A549 (cell line): ENCODE measurements around the gene WASF3.

Experiments
- CEBPB ChIP-seq, 2 experiments: fragments of >200 bp in 1 of 2; sonication (Bioruptor Twin) in 1 of 2; formaldehyde crosslinking in 1 of 2; IDR thresholded peaks; 2 replicates each; pipeline ENCODE4 v1.6.1; 2012 to 2016
- CHD2 ChIP-seq: fragments of 150-350 bp; IDR thresholded peaks from 2 replicates; pipeline ENCODE4 v1.6.1; 2014; ENCODE audit warnings: low read length; ENCODE audit not compliant: partially characterized antibody
- CTCF ChIP-seq: fragments of >200 bp; sonication (Bioruptor Twin); formaldehyde crosslinking; IDR thresholded peaks from 3 replicates; pipeline ENCODE4 v1.5.1; 2016
- ELK1 ChIP-seq: fragments of 150-350 bp; IDR thresholded peaks from 2 replicates; pipeline ENCODE4 v1.6.1; 2014; ENCODE audit warnings: low read depth, mild to moderate bottlenecking, low read length
- FOSL2 ChIP-seq, 2 experiments: fragments of 450-650 bp in 1 of 2; fragments of >200 bp in 1 of 2; sonication (Bioruptor Twin) in 1 of 2; formaldehyde crosslinking; IDR thresholded peaks; 2 replicates each; pipeline versions ENCODE4 v1.5.0 to v1.6.1; 2016 to 2020; ENCODE audit warnings: mild to moderate bottlenecking in 1 of 2, moderate library complexity in 1 of 2
- HDAC2 ChIP-seq: fragments of 200-600 bp; sonication (generic); IDR thresholded peaks from 2 replicates; pipeline ENCODE4 v1.6.1; 2016
- KDM5A ChIP-seq: fragments of 200-600 bp; sonication (generic); IDR thresholded peaks from 2 replicates; pipeline ENCODE4 v1.6.1; 2016; ENCODE audit warnings: antibody characterized with exemption, mild to moderate bottlenecking
- MAFK ChIP-seq: fragments of 450-650 bp; IDR thresholded peaks from 2 replicates; pipeline ENCODE4 v1.6.1; 2014; ENCODE audit not compliant: partially characterized antibody
- NFE2L2 ChIP-seq: fragments of 150-350 bp; conservative IDR thresholded peaks from 2 replicates; pipeline ENCODE4 v1.6.1; 2014; ENCODE audit warnings: low read length
- POLR2A ChIP-seq: IDR thresholded peaks from 2 replicates; pipeline ENCODE4 v1.6.1; 2012; ENCODE audit warnings: mild to moderate bottlenecking, low read length
- RAD21 ChIP-seq, 2 experiments: fragments of >200 bp in 1 of 2; sonication (Bioruptor Twin) in 1 of 2; formaldehyde crosslinking in 1 of 2; IDR thresholded peaks in 1 of 2; conservative IDR thresholded peaks in 1 of 2; 2 replicates in 1 of 2; 3 replicates in 1 of 2; pipeline ENCODE4 v1.6.1; 2012 to 2018; ENCODE audit warnings: inconsistent platforms in 1 of 2
- SMC3 ChIP-seq: fragments of >200 bp; sonication (Bioruptor Twin); formaldehyde crosslinking; IDR thresholded peaks from 3 replicates; pipeline ENCODE4 v1.6.1; 2018; ENCODE audit warnings: inconsistent platforms
- TF ChIP-seq, protein P1 (sequence below): fragments of 450-650 bp; IDR thresholded peaks from 2 replicates; pipeline ENCODE4 v1.6.1; 2014; ENCODE audit warnings: antibody characterized with exemption

DNA sequence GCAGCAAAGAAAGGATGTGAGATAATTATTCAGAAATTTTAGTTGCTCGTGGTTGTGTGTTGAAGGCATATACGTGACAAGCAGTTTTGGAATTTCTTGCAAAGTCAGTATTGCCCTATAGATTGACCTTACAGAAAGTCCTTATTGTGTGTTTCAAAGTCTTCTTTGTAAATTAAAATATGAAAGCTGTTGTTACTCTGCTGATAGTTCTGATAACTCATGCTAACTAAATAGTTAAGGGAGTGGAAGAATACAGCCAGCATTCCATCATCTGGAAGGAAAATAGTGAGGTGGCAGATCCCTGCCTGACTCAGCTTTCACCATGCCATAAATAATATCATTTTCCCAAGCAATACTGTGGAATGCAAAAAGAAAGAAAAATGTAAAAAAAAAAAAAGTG, 27.2 kb downstream of the WASF3 start:
- no peak for TF ChIP-seq NFE2L2
- no peak for TF ChIP-seq SMC3
- TF ChIP-seq CTCF: no peak
- TF ChIP-seq POLR2A: no peak
- no peak for TF ChIP-seq CEBPB (IDR thresholded peaks at IDR 0.05)
- no peak for TF ChIP-seq CHD2
- no peak for TF ChIP-seq FOSL2 (IDR thresholded peaks at IDR 0.05)
- TF ChIP-seq FOSL2 (CRISPR knock-in tag; IDR thresholded peaks at IDR 0.05): no peak
- TF ChIP-seq ELK1: no peak
- no peak for TF ChIP-seq RAD21 (conservative IDR thresholded peaks at IDR 0.05 in 1 of 2, IDR thresholded peaks at IDR 0.05 in 1 of 2)
- no peak for TF ChIP-seq MAFK
- no peak for TF ChIP-seq HDAC2
- TF ChIP-seq KDM5A: no peak
- TF ChIP-seq, protein P1, sequence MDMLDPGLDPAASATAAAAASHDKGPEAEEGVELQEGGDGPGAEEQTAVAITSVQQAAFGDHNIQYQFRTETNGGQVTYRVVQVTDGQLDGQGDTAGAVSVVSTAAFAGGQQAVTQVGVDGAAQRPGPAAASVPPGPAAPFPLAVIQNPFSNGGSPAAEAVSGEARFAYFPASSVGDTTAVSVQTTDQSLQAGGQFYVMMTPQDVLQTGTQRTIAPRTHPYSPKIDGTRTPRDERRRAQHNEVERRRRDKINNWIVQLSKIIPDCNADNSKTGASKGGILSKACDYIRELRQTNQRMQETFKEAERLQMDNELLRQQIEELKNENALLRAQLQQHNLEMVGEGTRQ: no peak
